Iris pigment epithelial cell (primary cell): ENCODE measurements around the gene SOCS7.

Experiments used
- DNase-seq: peaks from one replicate; pipeline ENCODE4 v3.0.0-alpha.2; 2011; ENCODE audit warnings: low read depth

Gene SOCS7

DNA sequence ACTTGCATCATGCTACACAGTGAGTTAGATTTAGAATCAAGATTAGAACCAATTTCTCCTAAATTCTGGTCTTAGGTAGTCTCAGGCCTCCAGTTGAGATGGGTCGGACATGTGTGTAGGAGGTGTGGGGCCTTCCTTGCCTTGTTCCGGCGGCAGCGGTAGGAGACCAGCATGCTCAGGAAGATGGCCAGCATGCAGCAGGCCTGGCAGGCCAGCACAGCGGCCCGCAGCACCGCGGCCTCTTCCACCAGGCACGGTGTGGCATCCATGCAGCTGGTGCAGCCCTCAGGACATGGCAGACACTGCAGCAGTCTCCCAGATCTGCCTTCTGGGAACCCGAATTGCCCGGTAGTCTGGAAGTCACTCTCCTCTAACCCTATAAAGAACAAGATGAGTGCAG, 14.8 kb upstream of the SOCS7 start:
- DNase-seq, result no peak

DNA sequence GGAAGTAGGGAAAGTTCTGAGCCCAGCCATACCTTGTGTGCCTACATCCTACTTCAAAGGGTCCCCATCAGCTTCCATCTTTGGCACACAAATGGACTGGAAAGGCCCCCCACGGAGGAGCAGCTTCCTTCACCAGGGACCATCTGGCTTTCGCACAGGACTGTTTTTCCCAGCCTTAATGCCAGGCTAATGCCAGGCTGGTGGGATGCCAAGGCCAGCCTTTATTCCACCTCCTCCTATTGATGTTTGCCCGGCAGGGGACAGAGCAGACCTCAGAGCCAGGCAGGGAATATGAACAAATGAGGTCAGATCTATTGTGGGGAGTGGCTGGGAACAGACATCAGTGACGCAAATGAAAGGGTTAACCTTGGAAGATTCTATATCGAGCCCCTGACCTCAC, 13.6 kb upstream of the SOCS7 start:
- no peak for DNase-seq

DNA sequence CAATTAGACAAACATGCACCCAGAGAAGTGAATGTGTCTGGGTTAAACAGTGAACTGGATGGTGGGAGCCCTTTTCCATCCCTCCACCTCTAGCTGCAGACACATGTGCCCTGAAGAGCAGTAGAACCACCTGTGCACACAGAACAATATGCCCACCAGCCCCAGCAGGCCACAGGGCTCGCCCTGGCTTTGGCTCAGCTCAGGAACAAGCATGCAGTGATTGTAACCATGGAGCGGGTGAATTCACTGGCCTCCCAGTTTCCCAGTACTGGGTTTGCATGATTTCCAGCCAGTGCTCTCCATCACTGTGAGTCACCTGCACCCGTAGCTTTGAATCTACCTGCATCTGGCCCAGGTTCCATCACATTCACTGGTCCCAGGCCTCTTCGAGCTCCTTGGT, 13.1 kb upstream of the SOCS7 start:
- no peak for DNase-seq

DNA sequence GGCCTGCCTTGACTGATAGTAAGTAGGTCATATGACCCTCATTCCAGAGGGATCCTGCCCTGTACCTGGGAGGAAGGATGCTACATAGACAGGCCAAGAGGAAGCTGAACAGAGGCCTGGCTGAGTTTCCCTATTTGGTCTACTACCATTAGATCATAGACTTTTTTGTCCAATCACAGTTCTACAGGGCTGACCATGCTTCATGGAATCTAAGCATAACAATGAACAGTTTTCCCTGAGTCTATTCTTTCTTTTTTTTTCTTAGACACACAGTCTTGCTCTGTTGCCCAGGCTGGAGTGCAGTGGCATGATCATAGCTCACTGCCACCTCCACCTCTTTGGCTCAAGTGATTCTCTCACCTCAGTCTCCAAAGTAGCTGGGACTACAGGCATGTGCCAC, 11.8 kb upstream of the SOCS7 start:
- DNase-seq, result no peak

DNA sequence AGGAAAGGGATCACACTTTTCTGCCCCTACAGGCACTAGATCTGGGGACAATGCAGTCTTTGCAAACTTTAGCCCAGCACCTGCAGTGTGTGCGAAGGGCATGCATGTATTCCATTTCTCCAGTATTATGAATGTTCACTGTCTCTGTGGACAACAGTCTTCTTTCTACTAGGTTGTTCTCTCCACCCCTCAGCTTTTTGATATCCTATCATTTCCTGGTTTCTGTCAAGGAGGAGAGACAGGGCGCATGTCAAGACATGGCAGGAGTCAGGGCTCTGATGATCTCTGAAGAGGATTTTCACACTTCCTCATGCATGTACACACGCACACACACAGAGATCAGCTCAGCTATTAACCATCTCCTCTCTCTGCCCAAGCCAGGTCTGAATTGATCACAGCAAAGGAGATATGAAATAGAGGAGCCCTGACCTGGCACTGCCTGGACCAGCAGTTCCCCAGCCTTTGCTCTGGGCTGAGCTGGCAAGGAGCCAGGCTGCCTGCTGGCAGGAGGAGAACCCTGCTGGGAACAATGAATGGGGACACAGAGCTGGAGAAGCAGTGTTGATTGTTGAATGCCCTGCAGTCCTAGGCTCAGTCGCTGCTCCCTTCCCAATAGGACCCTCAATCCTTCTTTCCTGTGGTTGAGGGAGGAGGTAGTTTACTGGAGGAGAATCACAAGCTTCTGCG, 10.5 kb upstream of the SOCS7 start:
- DNase-seq, result no peak

DNA sequence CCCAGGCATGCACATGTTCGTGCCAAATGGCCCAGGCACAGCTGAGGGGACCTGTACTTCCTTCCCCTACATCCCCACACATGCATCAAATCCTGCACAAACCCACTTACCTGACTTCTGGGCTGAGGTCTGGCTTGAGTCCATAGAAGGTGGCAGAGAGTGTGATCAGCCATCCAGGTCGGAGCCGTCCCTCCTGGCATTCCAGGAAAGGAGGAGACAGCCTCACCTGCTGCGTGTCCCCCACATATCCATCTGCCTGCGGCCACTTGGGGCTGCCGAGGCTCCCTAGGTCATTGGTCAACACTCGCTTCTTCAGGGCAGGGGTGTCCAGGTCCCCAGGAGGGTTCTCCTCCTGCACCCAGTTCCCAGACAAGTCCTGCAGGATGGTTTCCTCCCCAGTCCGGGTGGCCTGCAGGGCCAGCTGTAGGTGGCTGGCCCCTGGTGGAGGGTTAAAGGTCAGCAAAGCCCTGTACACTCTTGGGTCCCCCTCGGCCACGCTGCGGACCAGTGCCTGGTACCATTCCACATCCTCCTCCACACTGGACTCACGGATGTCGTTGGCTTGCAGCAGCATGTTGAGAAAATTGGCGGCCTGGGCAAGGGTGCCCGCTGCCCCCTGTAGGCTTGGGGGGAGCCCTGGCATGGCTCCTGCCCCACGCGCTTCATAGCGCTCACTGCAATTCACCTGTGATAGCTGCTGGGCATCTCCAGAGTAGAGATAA, 8.6 kb upstream of the SOCS7 start:
- DNase-seq, result no peak

DNA sequence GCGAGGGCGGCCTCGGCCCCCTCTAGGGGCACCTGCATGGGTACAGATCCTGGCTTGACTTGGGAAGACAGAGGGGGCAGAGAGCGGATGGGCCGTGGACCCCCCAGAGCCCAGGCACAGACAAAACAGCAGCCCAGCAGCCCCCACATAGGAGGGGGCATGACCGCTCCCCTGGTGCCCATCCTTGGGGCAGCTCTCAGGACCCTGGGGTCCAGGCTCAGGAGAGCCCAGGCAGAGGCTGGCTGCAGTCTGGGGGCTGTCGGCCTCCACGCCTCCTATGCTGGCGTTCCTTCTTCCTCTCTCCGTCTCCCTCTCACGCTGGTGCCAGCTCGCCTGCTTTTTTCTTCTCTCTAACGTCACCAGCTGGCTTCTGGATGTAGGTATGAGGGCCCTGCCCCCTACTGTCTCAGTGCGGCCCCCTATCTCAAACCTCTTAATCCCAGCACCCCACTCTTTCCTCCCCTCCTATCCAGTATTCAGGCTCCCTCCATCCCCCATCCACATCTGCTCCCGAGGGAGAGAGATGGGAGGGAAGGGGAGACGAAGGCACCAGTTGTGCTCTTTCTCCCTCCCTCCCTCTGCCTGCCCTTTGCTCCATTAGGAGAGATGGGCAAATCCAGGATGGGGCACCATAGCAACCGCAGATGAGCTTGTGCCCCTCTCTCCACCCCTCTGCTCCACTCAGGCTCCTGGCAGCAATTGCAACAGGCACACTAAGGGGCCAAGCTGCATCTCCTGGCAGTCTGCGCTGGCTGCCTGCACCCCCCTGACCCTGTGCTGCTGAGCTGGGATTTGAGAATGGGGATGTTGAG, 7.8 kb upstream of the SOCS7 start, which contains the start of gene GPR179:
Gene GPR179, minus strand, starts transcription at position 349 of the 812 bp plus-strand sequence. Its CDS starts 167 bp downstream, at position 182.
- DNase-seq, result no peak

DNA sequence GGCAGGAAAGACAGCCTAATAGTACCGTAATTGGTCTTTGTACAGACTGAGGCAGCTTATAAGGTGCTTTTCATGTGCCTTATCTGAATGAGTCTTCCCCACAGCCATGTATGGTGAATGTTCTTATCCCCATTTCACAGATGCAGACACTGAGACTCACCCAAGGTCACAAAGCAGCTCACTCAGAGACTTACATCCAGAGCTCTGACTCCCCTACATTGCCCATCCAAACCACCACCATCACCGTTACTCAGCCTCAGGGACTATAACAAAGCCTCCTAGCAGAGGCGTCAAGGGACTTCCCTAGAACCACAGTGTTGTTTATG, 7.3 kb upstream of the SOCS7 start:
- DNase-seq, result no peak

DNA sequence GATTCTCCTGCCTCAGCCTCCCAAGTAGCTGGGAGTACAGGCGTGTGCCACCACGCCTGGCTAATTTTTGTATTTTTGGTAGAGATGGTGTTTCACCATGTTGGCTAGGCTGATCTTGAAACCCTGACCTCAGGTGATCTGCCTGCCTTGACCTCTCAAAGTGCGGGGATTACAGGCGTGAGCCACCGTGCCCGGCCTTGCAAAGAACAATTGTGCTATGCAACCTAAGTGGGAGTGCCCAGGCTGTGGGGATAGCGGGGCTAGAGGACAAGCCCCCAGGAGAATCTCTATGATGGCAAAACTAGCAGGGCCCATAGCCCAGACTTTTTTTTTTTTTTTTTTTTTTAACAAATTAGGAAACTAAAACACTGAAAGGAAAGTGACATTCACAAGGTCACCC, 5.9 kb upstream of the SOCS7 start:
- DNase-seq, result no peak

DNA sequence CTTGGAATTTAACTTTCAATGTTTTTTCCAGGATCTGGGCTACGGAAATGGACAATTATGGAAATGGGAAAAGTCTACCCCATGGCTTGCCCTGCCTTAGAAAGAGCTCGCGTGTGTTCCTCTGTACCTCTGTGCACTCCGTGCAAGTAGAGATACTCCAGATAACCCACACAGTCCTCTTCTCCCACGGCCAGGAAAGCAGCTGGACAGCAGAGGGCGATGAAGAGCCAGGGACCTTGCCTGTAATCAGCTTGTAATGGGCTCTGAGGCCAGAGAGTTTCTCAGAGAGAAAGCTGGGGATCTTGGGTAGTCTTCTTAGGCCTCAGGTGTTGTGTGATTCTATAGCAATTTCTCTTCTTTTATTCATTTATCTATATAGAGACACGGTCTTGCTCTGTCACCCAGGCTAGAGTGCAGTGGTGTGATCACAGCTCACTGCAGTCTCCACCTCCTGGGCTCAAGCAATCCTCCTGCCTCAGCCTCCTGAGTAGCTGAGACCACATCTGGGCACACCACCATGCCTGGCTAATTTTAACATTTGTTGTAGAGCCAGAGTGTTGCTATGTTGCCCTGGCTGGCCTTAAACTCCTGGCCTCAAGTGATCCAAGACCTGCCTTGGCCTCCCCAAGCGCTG, 2.4 kb upstream of the SOCS7 start:
- DNase-seq, result peak; percentile 81

DNA sequence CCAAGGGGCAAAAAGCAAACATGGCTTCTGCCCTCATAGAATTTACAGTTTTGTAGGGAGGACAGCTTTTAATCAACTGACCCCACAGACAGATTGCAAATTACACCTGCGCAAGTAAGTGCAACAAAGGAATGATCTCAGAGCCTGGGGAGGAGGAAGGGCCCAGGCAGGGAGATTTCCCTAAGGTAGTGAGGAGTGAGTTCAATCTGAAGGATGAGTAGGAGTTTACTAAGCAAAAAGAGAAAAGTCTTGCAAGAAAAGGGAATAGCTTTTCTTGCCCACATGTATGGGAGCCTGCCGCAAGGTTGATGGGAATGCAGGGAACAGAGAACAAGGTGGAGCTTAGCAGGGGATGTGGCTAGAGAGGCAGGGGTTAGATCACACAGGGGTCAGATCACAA, 1.6 kb upstream of the SOCS7 start:
- DNase-seq, result no peak

DNA sequence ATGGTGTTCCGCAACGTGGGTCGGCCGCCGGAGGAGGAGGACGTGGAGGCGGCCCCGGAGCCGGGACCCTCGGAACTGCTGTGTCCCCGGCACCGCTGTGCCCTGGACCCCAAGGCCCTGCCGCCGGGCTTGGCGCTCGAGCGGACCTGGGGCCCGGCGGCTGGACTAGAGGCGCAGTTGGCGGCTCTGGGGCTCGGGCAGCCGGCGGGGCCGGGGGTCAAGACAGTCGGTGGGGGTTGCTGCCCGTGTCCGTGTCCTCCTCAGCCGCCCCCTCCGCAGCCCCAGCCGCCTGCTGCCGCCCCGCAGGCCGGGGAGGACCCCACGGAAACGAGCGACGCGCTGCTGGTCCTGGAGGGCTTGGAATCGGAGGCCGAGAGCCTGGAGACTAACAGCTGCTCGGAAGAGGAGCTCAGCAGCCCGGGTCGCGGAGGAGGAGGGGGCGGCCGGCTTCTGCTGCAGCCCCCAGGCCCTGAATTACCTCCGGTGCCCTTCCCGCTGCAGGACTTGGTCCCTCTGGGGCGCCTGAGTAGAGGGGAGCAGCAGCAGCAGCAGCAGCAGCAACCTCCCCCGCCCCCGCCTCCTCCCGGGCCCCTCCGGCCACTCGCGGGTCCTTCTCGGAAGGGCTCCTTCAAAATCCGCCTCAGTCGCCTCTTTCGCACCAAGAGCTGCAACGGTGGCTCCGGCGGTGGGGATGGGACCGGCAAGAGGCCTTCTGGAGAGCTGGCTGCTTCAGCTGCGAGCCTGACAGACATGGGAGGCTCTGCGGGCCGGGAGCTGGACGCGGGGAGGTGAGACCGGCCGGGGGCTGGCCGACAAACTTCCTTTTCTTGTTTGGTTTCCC, 821 bp downstream of the SOCS7 start:
- peak; percentile 43 for DNase-seq

DNA sequence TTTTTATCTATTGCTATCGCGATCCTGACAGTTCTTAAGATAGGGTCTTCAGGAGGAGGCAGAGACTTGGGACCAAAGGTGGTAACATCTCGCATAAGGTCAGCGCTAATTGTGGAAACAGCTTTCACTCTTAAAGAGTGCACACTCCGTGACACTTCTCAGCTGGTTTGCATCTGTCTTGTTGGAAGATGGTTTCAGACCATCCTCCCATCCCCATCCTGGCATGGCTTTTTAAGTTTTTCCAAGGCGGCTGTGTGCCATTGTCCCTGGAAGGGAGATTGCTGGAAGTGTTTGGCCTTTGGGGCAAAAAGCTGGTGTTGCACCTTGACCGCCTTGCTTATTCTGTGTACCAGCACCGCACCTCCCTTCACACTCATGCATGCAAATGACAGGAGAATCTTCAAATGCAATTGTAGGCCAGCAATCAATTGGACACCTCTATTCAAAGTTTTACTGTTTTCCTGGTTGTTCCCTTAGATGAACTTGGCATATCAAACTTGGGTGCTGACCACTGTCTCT, 1.5 kb downstream of the SOCS7 start:
- DNase-seq, result no peak

DNA sequence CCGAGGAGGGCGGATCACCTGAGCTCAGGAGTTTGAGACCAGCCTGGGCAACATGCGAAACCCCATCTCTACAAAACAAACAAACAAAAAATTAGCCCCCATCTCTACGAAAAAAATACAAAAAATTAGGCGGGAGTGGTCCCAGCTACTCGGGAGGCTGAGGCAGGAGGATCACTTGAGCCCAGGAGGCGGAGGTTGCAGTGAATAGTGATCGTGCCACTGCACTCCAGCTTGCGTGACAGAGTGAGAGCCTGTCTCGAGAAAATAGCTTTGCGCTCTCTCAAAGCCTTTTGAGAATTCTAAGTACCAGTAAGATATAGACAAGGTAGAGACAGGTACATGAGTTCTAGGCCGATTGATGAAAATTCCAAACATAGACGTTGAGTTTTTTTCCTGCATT, 2.0 kb downstream of the SOCS7 start:
- DNase-seq, result no peak

DNA sequence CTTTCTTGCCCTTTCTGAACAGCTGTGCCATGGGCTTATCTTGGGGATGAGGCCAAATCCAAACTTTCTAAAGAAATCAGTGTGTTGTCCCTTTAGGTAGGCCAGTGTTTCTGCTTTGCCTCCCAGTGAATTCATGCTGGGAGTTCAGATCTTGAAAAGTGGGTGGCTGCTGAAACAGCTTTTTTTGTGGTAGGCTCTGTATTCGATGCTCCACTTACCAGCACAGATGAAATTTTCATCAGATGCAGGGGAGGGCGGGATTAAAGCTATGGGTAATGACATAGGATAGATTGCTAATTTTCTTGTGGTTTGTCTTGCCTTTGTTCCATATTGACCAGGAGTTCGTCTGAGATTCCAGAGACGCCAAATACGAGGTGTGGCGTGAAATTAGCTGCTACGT, 2.8 kb downstream of the SOCS7 start:
- DNase-seq, result no peak

DNA sequence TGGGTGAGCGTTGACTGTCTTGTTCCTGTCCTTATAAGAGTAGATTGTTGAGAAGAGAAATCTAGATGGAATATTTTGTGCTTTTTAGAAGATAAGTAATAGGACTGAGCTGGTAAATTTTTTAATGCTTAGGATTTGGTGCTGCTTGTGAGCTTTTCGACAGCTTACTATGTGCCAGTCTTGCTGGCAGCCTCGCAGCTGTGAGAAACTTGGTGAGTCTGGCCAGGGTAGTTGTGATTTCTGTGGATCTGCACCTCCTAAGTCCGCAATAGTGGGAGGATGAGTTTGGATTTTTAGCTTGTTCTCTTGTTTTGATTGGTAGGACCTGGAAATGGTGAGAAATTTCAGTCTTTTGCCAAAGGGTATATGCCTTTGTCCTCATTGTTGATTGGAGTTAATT, 3.6 kb downstream of the SOCS7 start:
- DNase-seq, result no peak

DNA sequence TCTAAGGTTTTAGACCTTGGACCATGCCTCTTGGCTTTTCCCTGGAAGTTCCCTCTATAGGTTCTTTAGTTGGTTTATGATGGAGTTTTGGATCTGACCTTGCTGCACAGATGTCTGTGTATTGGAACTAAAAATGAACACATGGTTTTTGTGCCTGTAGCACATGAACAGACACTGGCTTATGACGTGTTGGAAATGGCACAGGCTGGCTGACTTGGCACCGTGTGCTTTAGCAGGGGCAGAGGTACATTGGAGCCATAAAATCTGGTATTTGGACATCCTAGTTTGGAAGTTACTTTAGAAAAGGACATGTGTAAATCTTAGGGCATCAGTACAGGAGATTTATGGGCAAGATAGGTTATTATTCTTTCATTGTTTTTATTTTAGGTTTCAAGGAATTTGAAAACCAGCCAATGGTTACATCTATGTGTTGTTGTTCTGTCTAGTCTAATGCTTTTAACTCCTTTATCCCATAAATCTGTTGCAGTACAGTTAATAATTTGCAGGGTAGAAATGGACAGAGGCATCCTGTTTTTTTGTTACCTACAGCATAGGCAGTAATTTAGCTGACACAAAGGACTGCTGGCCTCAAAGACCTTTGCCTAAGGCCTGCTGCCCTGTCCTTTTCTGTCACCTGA, 6.0 kb downstream of the SOCS7 start:
- no peak for DNase-seq

DNA sequence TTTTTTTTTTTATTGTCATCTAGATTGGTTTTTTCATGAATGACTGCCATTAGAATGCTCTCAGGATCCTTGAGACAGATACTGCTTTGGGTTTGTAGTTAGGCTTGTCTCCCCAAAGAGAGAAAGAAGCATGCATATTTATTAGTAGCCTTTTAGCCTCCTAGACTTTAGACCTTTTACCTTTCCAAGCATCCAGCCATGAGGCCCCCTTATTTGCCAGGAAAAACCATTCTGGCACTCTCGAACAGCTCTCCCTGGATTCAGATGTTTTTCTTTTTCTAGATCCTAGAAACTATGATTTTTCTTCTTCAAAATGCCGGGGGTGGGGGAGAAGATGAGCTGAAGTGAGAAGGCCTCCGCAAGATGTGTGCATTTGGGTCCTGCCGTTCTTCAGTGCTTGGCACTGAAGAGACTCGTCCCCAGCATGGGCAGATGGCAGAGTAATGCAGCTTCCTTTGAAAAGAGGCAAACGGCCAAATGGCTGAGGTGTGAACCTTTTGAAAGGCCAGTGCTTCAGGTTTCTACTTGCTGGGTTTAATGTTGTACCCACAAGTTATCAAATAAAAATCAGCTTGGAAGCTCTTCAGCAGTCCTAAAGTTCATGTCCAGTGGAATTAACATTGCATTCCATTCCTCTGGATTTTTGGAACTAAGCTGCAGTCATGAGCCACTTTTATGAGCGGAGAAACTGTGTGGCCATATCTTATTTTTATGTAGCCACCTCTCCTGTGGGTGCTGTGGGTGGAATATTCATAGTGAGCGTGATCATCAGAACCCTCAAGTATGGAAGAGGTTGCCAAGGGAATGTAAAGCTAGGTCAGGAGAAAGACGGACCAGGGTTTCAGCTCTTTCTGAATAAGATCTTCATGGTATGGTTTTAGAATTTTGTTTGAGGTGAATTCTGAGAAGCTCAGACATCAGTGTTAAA, 7.2 kb downstream of the SOCS7 start:
- DNase-seq, result no peak

DNA sequence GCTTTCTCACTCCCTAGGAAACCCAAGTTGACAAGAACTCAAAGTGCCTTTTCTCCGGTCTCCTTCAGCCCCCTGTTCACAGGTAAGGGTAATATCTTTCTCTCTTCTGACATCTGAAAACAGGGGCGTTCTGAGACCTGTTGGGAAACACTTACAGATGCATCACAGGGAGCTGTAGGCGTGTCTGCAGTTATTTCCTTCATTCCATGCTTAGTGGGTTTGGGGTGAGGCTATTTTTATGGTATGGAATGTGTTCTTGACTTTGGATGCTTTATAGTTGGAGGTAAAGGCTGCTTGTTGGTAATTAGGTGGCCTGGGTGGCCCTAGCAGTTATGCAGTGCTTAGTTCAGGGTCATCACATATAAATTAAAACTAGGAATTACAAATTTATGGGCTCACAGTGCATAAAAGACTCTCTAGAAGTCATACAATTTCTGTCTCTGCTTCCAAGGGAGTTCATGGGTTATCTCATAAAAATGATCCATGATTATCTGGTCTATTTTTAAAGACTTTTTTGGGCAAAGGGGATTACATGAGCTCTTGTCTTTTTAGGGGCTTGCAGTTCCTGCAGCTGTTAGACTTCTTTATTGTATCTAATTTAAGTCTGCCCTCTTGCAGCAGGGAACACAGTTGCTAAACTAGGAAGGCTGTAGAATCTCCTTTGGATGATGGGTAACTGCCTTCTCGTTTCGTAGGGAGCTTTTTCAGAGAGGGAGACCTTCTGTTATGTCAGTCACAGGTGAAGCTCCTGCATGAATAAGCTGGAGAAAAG, 10.2 kb downstream of the SOCS7 start:
- DNase-seq, result peak; percentile 49
